K562 (cell line): ENCODE measurements around the gene RNF187. TPM values are rescaled to one million over a fixed set of nuclear protein-coding genes. Genes with fewer than 3 reads are reported as not detected.

Experiments
- ATF4 ChIP-seq: fragments of 450-650 bp; formaldehyde crosslinking; IDR thresholded peaks from 2 replicates; pipeline ENCODE4 v1.4.0; 2022; ENCODE audit warnings: mild to moderate bottlenecking, moderate library complexity
- C11orf30 ChIP-seq: fragments of 450-650 bp; IDR thresholded peaks from 2 replicates; pipeline ENCODE4 v1.6.1; 2016; ENCODE audit warnings: low read depth, mild to moderate bottlenecking
- CTBP1 ChIP-seq: fragments of 450-650 bp; IDR thresholded peaks from 2 replicates; pipeline ENCODE4 v1.6.1; 2016; ENCODE audit warnings: borderline replicate concordance
- DDX20 ChIP-seq: fragments of 450-650 bp; IDR thresholded peaks from 2 replicates; pipeline ENCODE4 v1.6.1; 2016; ENCODE audit warnings: missing genetic modification characterization, low read depth, mild to moderate bottlenecking, missing compliant biosample characterization, moderate library complexity
- DPF2 ChIP-seq: fragments of 450-650 bp; IDR thresholded peaks from 2 replicates; pipeline ENCODE4 v1.6.1; 2016
- ELF2 ChIP-seq: fragments of 250-450 bp; sonication (Bioruptor Pico); IDR thresholded peaks from 2 replicates; pipeline ENCODE4 v1.5.0; 2021; ENCODE audit warnings: mild to moderate bottlenecking
- KLF6 ChIP-seq: fragments of 250-450 bp; sonication (Bioruptor Pico); IDR thresholded peaks from 2 replicates; pipeline ENCODE4 v1.4.0; 2020; ENCODE audit warnings: mild to moderate bottlenecking, moderate library complexity, borderline replicate concordance
- NFATC3 ChIP-seq: fragments of 450-650 bp; IDR thresholded peaks from 2 replicates; pipeline ENCODE4 v1.6.1; 2017; ENCODE audit warnings: mild to moderate bottlenecking
- NFIC ChIP-seq: fragments of 450-650 bp; IDR thresholded peaks from 2 replicates; pipeline ENCODE4 v1.6.1; 2017; ENCODE audit warnings: mild to moderate bottlenecking, inconsistent platforms
- PKNOX1 ChIP-seq: fragments of 450-650 bp; IDR thresholded peaks from 2 replicates; pipeline ENCODE4 v1.6.1; 2016
- POLR2B ChIP-seq: fragments of 450-650 bp; IDR thresholded peaks from 2 replicates; pipeline ENCODE4 v1.6.1; 2018; ENCODE audit warnings: low read depth; ENCODE audit not compliant: partially characterized antibody
- SIN3B ChIP-seq: fragments of 450-650 bp; IDR thresholded peaks from 2 replicates; pipeline ENCODE4 v1.6.1; 2017; ENCODE audit warnings: low read depth, mild to moderate bottlenecking, moderate library complexity
- TBP ChIP-seq: optimal IDR thresholded peaks from 2 replicates; pipeline ENCODE3; 2011; ENCODE audit warnings: low read depth, low read length, improper control_type of control experiment
- ZBTB11 ChIP-seq, 3 experiments: fragments of 200-800 bp in 1 of 3; fragments of 250-450 bp in 1 of 3; fragments of 450-650 bp in 1 of 3; sonication (Bioruptor Pico) in 1 of 3; sonication (Bioruptor generic) in 1 of 3; formaldehyde crosslinking in 1 of 3; IDR thresholded peaks; 2 replicates each; pipeline versions ENCODE4 v1.6.1 to v1.8.0; 2016 to 2022; ENCODE audit warnings: mild to moderate bottlenecking in 2 of 3, missing genetic modification characterization in 2 of 3, missing compliant biosample characterization in 1 of 3, moderate library complexity in 1 of 3
- ZBTB5 ChIP-seq: fragments of 450-650 bp; IDR thresholded peaks from 2 replicates; pipeline ENCODE4 v1.6.1; 2017; ENCODE audit warnings: antibody characterized with exemption
- ZNF785 ChIP-seq: fragments of 250-450 bp; sonication (Bioruptor Pico); IDR thresholded peaks from 2 replicates; pipeline ENCODE4 v1.4.0; 2020; ENCODE audit warnings: mild to moderate bottlenecking
- ZZZ3 ChIP-seq: fragments of 450-650 bp; IDR thresholded peaks from 2 replicates; pipeline ENCODE4 v1.6.1; 2016; ENCODE audit warnings: antibody characterized with exemption, mild to moderate bottlenecking, moderate library complexity
- polyA plus RNA-seq, 8 experiments: library from polyadenylated mRNA; depleted of rRNA in 4 of 8; stranded (reverse) in 5 of 8; unstranded in 3 of 8; fragments of >200 nt; fragmentation: Nextera tagmentation in 2 of 8; fragmentation: Illumina TruSeq in 1 of 8; extraction: Ambion mirVana in 2 of 8; extraction: Trizol in 1 of 8; gene quantifications; 2 replicates each; pipeline versions ENCODE4 v1.2.1 to v1.2.3, GENCODE V29; 2011 to 2014; ENCODE audit warnings: inconsistent platforms in 1 of 8, missing spikeins in 1 of 8
- total RNA-seq, 7 experiments: library from RNA; depleted of rRNA in 6 of 7; stranded (reverse); fragments of >200 nt in 6 of 7; fragmentation: Illumina TruSeq in 2 of 7; extraction: Trizol in 2 of 7; gene quantifications; 2 replicates each; pipeline versions ENCODE4 v1.2.1 to v1.2.3, GENCODE V29; 2011 to 2021; ENCODE audit warnings: low replicate concordance in 1 of 7

The RNF187 gene
- total and polyA plus RNA-seq, 9 of the 15 experiments (the other 6 are each of a cell fraction or from before 2014, with no cell fraction given) = 2.3 to 119 (median 41.9) TPM

- TF ChIP-seq ZBTB5 (no peak), KLF6 (CRISPR knock-in tag) (0 out of 2 replicates have a peak, but pooled peaks have one; percentile 42), NFIC (peak; percentile 35; the same call in 1 of the 2 replicates), ATF4 (CRISPR knock-in tag) (peak; percentile 14; the same call in 1 of the 2 replicates), ZZZ3 (no peak), CTBP1 (peak; percentile 95), C11orf30 (no peak), TBP (no peak), ZNF785 (CRISPR knock-in tag) (no peak), SIN3B (no peak; the same call in 1 of the 2 replicates), ELF2 (no peak), NFATC3 (no peak), DDX20 (tag) (no peak), ZBTB11 (CRISPR knock-in tag; IDR thresholded peaks at IDR 0.05) (0 out of 6 replicates have a peak, but pooled peaks of 1 of the 3 experiments have one; percentile 31), POLR2B (no peak), PKNOX1 (no peak; the same call in 1 of the 2 replicates), DPF2 (no peak)
Observed at GRCh38 chr1:228459091-228459993, 27.8 kb upstream of the RNF187 start (continued).
